Activated T-helper 2 cell treated with anti-CD3 and anti-CD28 coated beads, Interferon-gamma antibody, Interleukin-2, Interleukin-4, amounts not matched to agents 10 μg/mL and 5 μg/mL and 100 μg/mL, durations not matched to agents 14 hours and 24 hours and 36 hours (primary cell): ENCODE measurements around the gene PTDSS2. TPM values are rescaled to one million over a fixed set of nuclear protein-coding genes. Genes with fewer than 3 reads are reported as not detected.
A peak's percentile ranks its signal among the peaks of the same experiment; 100 is the strongest.

ENCODE experiments used
- DNase-seq: peaks from one replicate; pipeline ENCODE4 v3.0.0; 2021; ENCODE audit warnings: low spot score
- H3K27ac Mint-ChIP-seq: one replicate; pipeline ENCODE4 v1.8.0; 2021; ENCODE audit warnings: mixed read lengths
- H3K27me3 Mint-ChIP-seq: one replicate; pipeline ENCODE4 v1.8.0; 2021; ENCODE audit warnings: low read depth, mixed read lengths
- H3K36me3 Mint-ChIP-seq: one replicate; pipeline ENCODE4 v1.8.0; 2021; ENCODE audit warnings: low read depth, mixed read lengths
- H3K4me1 Mint-ChIP-seq: one replicate; pipeline ENCODE4 v1.8.0; 2021; ENCODE audit warnings: low read depth, mixed read lengths
- H3K4me3 Mint-ChIP-seq: one replicate; pipeline ENCODE4 v1.8.0; 2021; ENCODE audit warnings: low read depth, mild to moderate bottlenecking, moderate library complexity, mixed read lengths
- H3K9me3 Mint-ChIP-seq: one replicate; pipeline ENCODE4 v1.8.0; 2021; ENCODE audit warnings: mixed read lengths
- intact Hi-C: fragments of 100-400 bp; cut with micrococcal nuclease; formaldehyde crosslinking; loops from one replicate; pipeline ENCODE4 v1.15.1; 2023
- total RNA-seq: library from RNA; stranded (reverse); gene quantifications from 2 replicates; pipeline ENCODE4 v1.2.3, GENCODE V29; 2022

PTDSS2 gene
- total RNA-seq, 1 donor from 2014 or later = 32.1 TPM

GRCh38 chr11:537622-538430 is 87.7 kb downstream of the PTDSS2 start:
- DNase-seq = no peak
- H3K9me3 Mint-ChIP-seq = no peaks in the 10 kb centered on the region

GRCh38 chr11:538431-539051 is 88.5 kb downstream of the PTDSS2 start:
- DNase-seq = no peak
- Mint-ChIP-seq H3K27me3 (no peaks in the 10 kb centered on the region), H3K36me3 (no peaks in the 10 kb centered on the region), H3K4me3 (no peak overlapping the region), H3K9me3 (no peaks in the 10 kb centered on the region), H3K4me1 (peaks cover 2% of the 10 kb centered on the region), H3K27ac (no peak overlapping the region)
- intact Hi-C loops = loop anchor here (5.0 kb wide), 1 partner anchor 184 kb away; no protein-coding TSS in a partner anchor

More at GRCh38 chr11:537622-538430, 87.7 kb downstream of the PTDSS2 start:
- intact Hi-C loops = loop anchor here (2.0 to 5.0 kb wide), 2 partner anchors 17 to 184 kb away; no protein-coding TSS in a partner anchor
- Mint-ChIP-seq H3K27me3 (no peaks in the 10 kb centered on the region), H3K4me3 (peak overlapping the region; percentile 17), H3K4me1 (peaks cover 2% of the 10 kb centered on the region), H3K36me3 (no peaks in the 10 kb centered on the region), H3K27ac (no peak overlapping the region)

- Mint-ChIP-seq H3K9me3 (no peaks in the 10 kb centered on the region), H3K4me3 (no peak overlapping the region), H3K36me3 (no peaks in the 10 kb centered on the region), H3K4me1 (peaks cover 2% of the 10 kb centered on the region), H3K27me3 (no peaks in the 10 kb centered on the region), H3K27ac (no peak overlapping the region)
- DNase-seq = no peak
- intact Hi-C loops = loop anchor here (5.0 kb wide), 1 partner anchor 182 kb away; no protein-coding TSS in a partner anchor
Observed at GRCh38 chr11:539971-540481, 89.9 kb downstream of the PTDSS2 start.

Other genes starting within 250 kb of the PTDSS2 start
- 43.7 and 46.3 TPM in 2 replicates for gene BET1L, start 242.9 kb upstream of the PTDSS2 start, total RNA-seq
- gene RIC8A, start 242.6 kb upstream of the PTDSS2 start, total RNA-seq = 109 and 110 TPM in 2 replicates
- gene SIRT3, start 213.9 kb upstream of the PTDSS2 start, total RNA-seq = 17.0 and 17.3 TPM in 2 replicates
- 255 and 258 TPM in 2 replicates for gene PSMD13, start 213.3 kb upstream of the PTDSS2 start, total RNA-seq
- gene NLRP6, start 171.9 kb upstream of the PTDSS2 start, total RNA-seq = 0.97 and 1.1 TPM in 2 replicates
- 62.0 and 62.8 TPM in 2 replicates for gene PGGHG, start 161.2 kb upstream of the PTDSS2 start, total RNA-seq
- gene IFITM5, start 150.8 kb upstream of the PTDSS2 start, total RNA-seq = not detected in 2 replicates
- gene IFITM2, start 142.5 kb upstream of the PTDSS2 start, total RNA-seq = 680 and 689 TPM in 2 replicates
- 256 and 260 TPM in 2 replicates for gene IFITM1, start 136.2 kb upstream of the PTDSS2 start, total RNA-seq
- 3.5 and 3.7 TPM in 2 replicates for gene IFITM3, start 129.4 kb upstream of the PTDSS2 start, total RNA-seq
- gene B4GALNT4, start 80.8 kb upstream of the PTDSS2 start, total RNA-seq = 1.5 and 2.9 TPM in 2 replicates
- not detected in 2 replicates for gene PKP3, start 56.1 kb upstream of the PTDSS2 start, total RNA-seq
- 41.5 and 53.4 TPM in 2 replicates for gene SIGIRR, start 35.3 kb upstream of the PTDSS2 start, total RNA-seq
- 35.4 and 36.9 TPM in 2 replicates for gene ANO9, start 8.3 kb upstream of the PTDSS2 start, total RNA-seq
- 126 and 127 TPM in 2 replicates for gene RNH1, start 57.0 kb downstream of the PTDSS2 start, total RNA-seq
- gene HRAS, start 85.3 kb downstream of the PTDSS2 start, total RNA-seq = 70.5 and 71.5 TPM in 2 replicates
- gene LRRC56, start 87.2 kb downstream of the PTDSS2 start, total RNA-seq = 1.3 and 2.2 TPM in 2 replicates
- 1.1 and 1.3 TPM in 2 replicates for gene LMNTD2, start 110.5 kb downstream of the PTDSS2 start, total RNA-seq
- 19.6 and 20.3 TPM in 2 replicates for gene RASSF7, start 110.7 kb downstream of the PTDSS2 start, total RNA-seq
- gene PHRF1, start 126.2 kb downstream of the PTDSS2 start, total RNA-seq = 53.7 and 54.0 TPM in 2 replicates
- 26.8 and 30.3 TPM in 2 replicates for gene IRF7, start 165.7 kb downstream of the PTDSS2 start, total RNA-seq
- gene CDHR5, start 174.7 kb downstream of the PTDSS2 start, total RNA-seq = not detected in 2 replicates
- not detected in 2 replicates for gene SCT, start 176.9 kb downstream of the PTDSS2 start, total RNA-seq
- 0.18 and 0.30 TPM in 2 replicates for gene DRD4, start 187.0 kb downstream of the PTDSS2 start, total RNA-seq
- 61.2 and 72.0 TPM in 2 replicates for gene DEAF1, start 244.9 kb downstream of the PTDSS2 start, total RNA-seq
- gene TMEM80, start 245.5 kb downstream of the PTDSS2 start, total RNA-seq = 11.4 and 13.0 TPM in 2 replicates